ENCODE measurements around the gene ARL3. TPM values are rescaled to one million over a fixed set of nuclear protein-coding genes. Genes with fewer than 3 reads are reported as not detected.

ARL3 gene
- total and polyA plus RNA-seq, 2 donors (not counting 1 experiment from before 2014, with no cell fraction given): 10.6 to 22.9 TPM

DNA sequence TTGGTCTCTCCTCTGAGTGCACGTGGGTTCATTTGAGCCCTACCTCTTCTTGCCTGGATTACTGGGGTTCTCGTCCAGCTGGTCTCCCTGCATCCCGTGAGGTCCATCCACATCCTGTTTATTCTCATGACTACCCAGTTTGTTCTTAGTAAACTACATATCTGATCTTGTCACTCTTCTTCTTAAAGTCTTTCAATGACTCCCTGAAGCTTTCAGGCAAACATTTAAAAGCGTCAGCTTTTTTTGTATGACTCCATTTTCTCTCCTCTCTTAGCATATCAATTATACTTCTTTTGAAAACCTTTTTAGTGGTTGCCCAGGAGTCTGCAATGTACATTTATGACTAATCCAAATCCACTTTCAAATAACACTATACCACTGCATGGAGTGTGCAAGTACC, 7.8 kb upstream of the ARL3 start:
- H4K20me1 ChIP-seq (ENCODE audit: control insufficient read depth, extremely low read depth, insufficient read depth, low read length): no peaks in the 10 kb centered on the region
- TF ChIP-seq EZH2 (IDR thresholded peaks at IDR 0.05; ENCODE audit: low read length, missing control alignments): no peak
- TF ChIP-seq, protein P1, sequence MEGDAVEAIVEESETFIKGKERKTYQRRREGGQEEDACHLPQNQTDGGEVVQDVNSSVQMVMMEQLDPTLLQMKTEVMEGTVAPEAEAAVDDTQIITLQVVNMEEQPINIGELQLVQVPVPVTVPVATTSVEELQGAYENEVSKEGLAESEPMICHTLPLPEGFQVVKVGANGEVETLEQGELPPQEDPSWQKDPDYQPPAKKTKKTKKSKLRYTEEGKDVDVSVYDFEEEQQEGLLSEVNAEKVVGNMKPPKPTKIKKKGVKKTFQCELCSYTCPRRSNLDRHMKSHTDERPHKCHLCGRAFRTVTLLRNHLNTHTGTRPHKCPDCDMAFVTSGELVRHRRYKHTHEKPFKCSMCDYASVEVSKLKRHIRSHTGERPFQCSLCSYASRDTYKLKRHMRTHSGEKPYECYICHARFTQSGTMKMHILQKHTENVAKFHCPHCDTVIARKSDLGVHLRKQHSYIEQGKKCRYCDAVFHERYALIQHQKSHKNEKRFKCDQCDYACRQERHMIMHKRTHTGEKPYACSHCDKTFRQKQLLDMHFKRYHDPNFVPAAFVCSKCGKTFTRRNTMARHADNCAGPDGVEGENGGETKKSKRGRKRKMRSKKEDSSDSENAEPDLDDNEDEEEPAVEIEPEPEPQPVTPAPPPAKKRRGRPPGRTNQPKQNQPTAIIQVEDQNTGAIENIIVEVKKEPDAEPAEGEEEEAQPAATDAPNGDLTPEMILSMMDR (conservative IDR thresholded peaks at IDR 0.05 in 1 of 2, IDR thresholded peaks at IDR 0.05 in 1 of 2; ENCODE audit: low read depth in 1 of 2, low read length in 2 of 2): no peak
- peaks cover 2% of the 10 kb centered on the region for H3K36me3 ChIP-seq (ENCODE audit: control insufficient read depth, insufficient read depth, low read length)
- no peak overlapping the region for H3K9ac ChIP-seq (ENCODE audit: insufficient read depth, low read length)
- no peak overlapping the region for H2AFZ ChIP-seq (ENCODE audit: low read length)
- no peaks in the 10 kb centered on the region for H3K79me2 ChIP-seq (ENCODE audit: control insufficient read depth, insufficient read depth, low read length)
- no peaks in the 10 kb centered on the region for H3K4me1 ChIP-seq (ENCODE audit: control insufficient read depth, extremely low read depth, insufficient read depth, low read length)
- H3K4me3 ChIP-seq (replicated peaks in 1 of 4; ENCODE audit: control extremely low read depth in 1 of 4, insufficient read depth in 1 of 4, low read depth in 3 of 4, low read length in 4 of 4): no peak overlapping the region
- no peak overlapping the region for H3K27ac ChIP-seq (ENCODE audit: insufficient read depth, low read length)
- H3K9me3 ChIP-seq (ENCODE audit: control insufficient read depth, insufficient read depth, low read depth, low read length): no peaks in the 10 kb centered on the region
- no peak overlapping the region for H3K4me2 ChIP-seq (ENCODE audit: extremely low read depth, insufficient read depth, low read length)
- no peaks in the 10 kb centered on the region for H3K27me3 ChIP-seq (ENCODE audit: control insufficient read depth, insufficient read depth, low read length)
- DNase-seq (ENCODE audit: low read depth in 2 of 2): no peak

GRCh38 chr10:102720775-102721301, 6.6 kb upstream of the ARL3 start:
- TF ChIP-seq, protein P1 (conservative IDR thresholded peaks at IDR 0.05 in 1 of 2, IDR thresholded peaks at IDR 0.05 in 1 of 2; ENCODE audit: low read depth in 1 of 2, low read length in 2 of 2): no peak
- Histone ChIP-seq H3K9ac (ENCODE audit: insufficient read depth, low read length) (no peak overlapping the region), H3K4me2 (ENCODE audit: extremely low read depth, insufficient read depth, low read length) (no peak overlapping the region), H3K36me3 (ENCODE audit: control insufficient read depth, insufficient read depth, low read length) (no peaks in the 10 kb centered on the region), H3K9me3 (ENCODE audit: control insufficient read depth, insufficient read depth, low read depth, low read length) (no peaks in the 10 kb centered on the region), H3K4me3 (replicated peaks in 1 of 4; ENCODE audit: control extremely low read depth in 1 of 4, insufficient read depth in 1 of 4, low read depth in 3 of 4, low read length in 4 of 4) (no peak overlapping the region), H3K4me1 (ENCODE audit: control insufficient read depth, extremely low read depth, insufficient read depth, low read length) (no peaks in the 10 kb centered on the region), H4K20me1 (ENCODE audit: control insufficient read depth, extremely low read depth, insufficient read depth, low read length) (no peaks in the 10 kb centered on the region), H3K79me2 (ENCODE audit: control insufficient read depth, insufficient read depth, low read length) (peaks cover 3% of the 10 kb centered on the region), H2AFZ (ENCODE audit: low read length) (no peak overlapping the region), H3K27me3 (ENCODE audit: control insufficient read depth, insufficient read depth, low read length) (no peaks in the 10 kb centered on the region), H3K27ac (ENCODE audit: insufficient read depth, low read length) (no peak overlapping the region)
- no peak for DNase-seq (ENCODE audit: low read depth in 2 of 2)

- Histone ChIP-seq H4K20me1 (ENCODE audit: control insufficient read depth, extremely low read depth, insufficient read depth, low read length) (no peaks in the 10 kb centered on the region), H3K79me2 (ENCODE audit: control insufficient read depth, insufficient read depth, low read length) (peaks cover 3% of the 10 kb centered on the region), H3K4me3 (replicated peaks in 1 of 4; ENCODE audit: control extremely low read depth in 1 of 4, insufficient read depth in 1 of 4, low read depth in 3 of 4, low read length in 4 of 4) (no peak overlapping the region), H2AFZ (ENCODE audit: low read length) (no peak overlapping the region), H3K9me3 (ENCODE audit: control insufficient read depth, insufficient read depth, low read depth, low read length) (no peaks in the 10 kb centered on the region), H3K9ac (ENCODE audit: insufficient read depth, low read length) (no peak overlapping the region), H3K27ac (ENCODE audit: insufficient read depth, low read length) (no peak overlapping the region), H3K27me3 (ENCODE audit: control insufficient read depth, insufficient read depth, low read length) (no peaks in the 10 kb centered on the region), H3K36me3 (ENCODE audit: control insufficient read depth, insufficient read depth, low read length) (no peaks in the 10 kb centered on the region), H3K4me2 (ENCODE audit: extremely low read depth, insufficient read depth, low read length) (no peak overlapping the region), H3K4me1 (ENCODE audit: control insufficient read depth, extremely low read depth, insufficient read depth, low read length) (no peaks in the 10 kb centered on the region)
- DNase-seq (ENCODE audit: low read depth in 2 of 2): no peak
- TF ChIP-seq, protein P1 (conservative IDR thresholded peaks at IDR 0.05 in 1 of 2, IDR thresholded peaks at IDR 0.05 in 1 of 2; ENCODE audit: low read depth in 1 of 2, low read length in 2 of 2): no peak
- TF ChIP-seq EZH2 (IDR thresholded peaks at IDR 0.05; ENCODE audit: low read length, missing control alignments): no peak
These were observed 6.1 kb upstream of the ARL3 start for GRCh38 chr10:102720337-102720736.
